NCI-H1092 treated with DMSO at 0.1 percent for 48 hours (cell line): Measurements from ENCODE around the gene TIMP1.

Source experiments
- DNase-seq: peaks from one replicate; lab custom pipeline; 2025; lab: John Stamatoyannopoulos, UW

The TIMP1 gene

GRCh38 chrX:47634871-47635575, 52.8 kb downstream of the TIMP1 start:
- no peak for DNase-seq
